CD14-positive monocyte (primary cell): ENCODE results near the gene SLC12A7. TPM values are rescaled to one million over a fixed set of nuclear protein-coding genes. Genes with fewer than 3 reads are reported as not detected.

Source experiments
- DNase-seq, 3 donors: peaks; one replicate each; pipeline ENCODE4 v3.0.0-alpha.2; 2011 to 2022
- H2AFZ ChIP-seq: 2 replicates; pipeline ENCODE4 v1.6.0; 2012; ENCODE audit warnings: mild to moderate bottlenecking, low read depth, low read length, inconsistent platforms; ENCODE audit not compliant: insufficient read depth, poor library complexity, severe bottlenecking
- H3K27ac ChIP-seq, 2 donors: 1 replicate in 1 of 2; 2 replicates in 1 of 2; pipeline ENCODE4 v1.5.1; 2012 to 2013; ENCODE audit warnings: low read length in 2 of 2, control low read depth in 1 of 2, inconsistent platforms in 1 of 2, low read depth in 1 of 2, mild to moderate bottlenecking in 1 of 2
- H3K27me3 ChIP-seq, 2 donors: one replicate each; pipeline versions ENCODE4 v1.6.0 to v1.6.1; 2011 to 2013; ENCODE audit warnings: low read length in 2 of 2; ENCODE audit not compliant: control insufficient read depth in 2 of 2, insufficient read depth in 2 of 2
- H3K36me3 ChIP-seq, 2 donors: replicated peaks in 1 of 2; 1 replicate in 1 of 2; 2 replicates in 1 of 2; pipeline versions ENCODE4 v1.5.1 to v1.6.1; 2012 to 2013; ENCODE audit warnings: low read length in 2 of 2, control low read depth in 1 of 2, inconsistent platforms in 1 of 2, mild to moderate bottlenecking in 1 of 2; ENCODE audit not compliant: insufficient read depth in 2 of 2, control insufficient read depth in 1 of 2
- H3K4me1 ChIP-seq, 2 donors: 1 replicate in 1 of 2; 2 replicates in 1 of 2; pipeline versions ENCODE4 v1.5.1 to v1.6.1; 2012 to 2013; ENCODE audit warnings: low read length in 2 of 2, control low read depth in 1 of 2, inconsistent platforms in 1 of 2, mild to moderate bottlenecking in 1 of 2, moderate library complexity in 1 of 2; ENCODE audit not compliant: insufficient read depth in 2 of 2, control insufficient read depth in 1 of 2
- H3K4me2 ChIP-seq: replicated peaks from 2 replicates; pipeline ENCODE3; 2012; ENCODE audit warnings: low read length, moderate library complexity, mild to moderate bottlenecking; ENCODE audit not compliant: poor library complexity, severe bottlenecking; ENCODE audit errors: extremely low read depth
- H3K4me3 ChIP-seq, 3 experiments: fragments of 200-600 bp in 1 of 3; sonication (generic) in 1 of 3; replicated peaks in 1 of 3; 1 replicate in 2 of 3; 2 replicates in 1 of 3; pipeline ENCODE4 v1.5.1; 2011 to 2013; ENCODE audit warnings: low read length in 3 of 3, mild to moderate bottlenecking in 3 of 3, control low read depth in 2 of 3, low read depth in 2 of 3, inconsistent platforms in 1 of 3, moderate library complexity in 1 of 3
- H3K79me2 ChIP-seq: 2 replicates; pipeline ENCODE4 v1.6.0; 2012; ENCODE audit warnings: mild to moderate bottlenecking, control low read depth, inconsistent platforms, low read length, moderate library complexity; ENCODE audit not compliant: insufficient read depth
- H3K9ac ChIP-seq: 2 replicates; pipeline ENCODE4 v1.6.0; 2017; ENCODE audit warnings: low read length, mild to moderate bottlenecking; ENCODE audit not compliant: insufficient read depth, poor library complexity, severe bottlenecking
- H3K9me3 ChIP-seq, 2 donors: replicated peaks in 1 of 2; 1 replicate in 1 of 2; 2 replicates in 1 of 2; pipeline versions ENCODE4 v1.5.1 to v1.6.1; 2012 to 2013; ENCODE audit warnings: low read length in 2 of 2, control low read depth in 1 of 2; ENCODE audit not compliant: control insufficient read depth in 1 of 2, insufficient read depth in 1 of 2
- H4K20me1 ChIP-seq: 2 replicates; pipeline ENCODE4 v1.6.0; 2012; ENCODE audit warnings: mild to moderate bottlenecking, low read length, control low read depth, moderate library complexity; ENCODE audit not compliant: insufficient read depth
- H3K27ac Mint-ChIP-seq, 7 donors: one replicate each; pipeline ENCODE4 v1.8.0; 2020; ENCODE audit warnings: mild to moderate bottlenecking in 7 of 7, mixed read lengths in 7 of 7, moderate library complexity in 6 of 7, inconsistent platforms in 2 of 7
- H3K27me3 Mint-ChIP-seq, 3 donors: one replicate each; pipeline ENCODE4 v1.8.0; 2021 to 2022; ENCODE audit warnings: low read depth in 3 of 3, mild to moderate bottlenecking in 3 of 3, mixed read lengths in 3 of 3, moderate library complexity in 3 of 3, inconsistent platforms in 1 of 3
- H3K36me3 Mint-ChIP-seq, 2 donors: one replicate each; pipeline ENCODE4 v1.8.0; 2020; ENCODE audit warnings: mixed read lengths in 2 of 2, inconsistent platforms in 1 of 2, mild to moderate bottlenecking in 1 of 2
- H3K4me1 Mint-ChIP-seq: one replicate; pipeline ENCODE4 v1.8.0; 2020; ENCODE audit warnings: mild to moderate bottlenecking, mixed read lengths
- H3K4me3 Mint-ChIP-seq, 2 donors: one replicate each; pipeline ENCODE4 v1.8.0; 2020; ENCODE audit warnings: mild to moderate bottlenecking in 2 of 2, mixed read lengths in 2 of 2, moderate library complexity in 1 of 2
- H3K9me3 Mint-ChIP-seq, 7 donors: one replicate each; pipeline ENCODE4 v1.8.0; 2020 to 2022; ENCODE audit warnings: mixed read lengths in 7 of 7, mild to moderate bottlenecking in 6 of 7, moderate library complexity in 6 of 7, inconsistent platforms in 2 of 7
- WGBS: methylation state at CpG from one replicate; pipeline ENCODE4 v1.1.5; 2013; ENCODE audit warnings: missing lambda C conversion rate; ENCODE audit not compliant: insufficient coverage; 5-methylcytosine and 5-hydroxymethylcytosine counted together
- intact Hi-C, 2 donors: fragments of 100-400 bp; cut with micrococcal nuclease; formaldehyde crosslinking; loops; one replicate each; pipeline versions ENCODE4 v1.15.0 to v1.15.1; 2023
- polyA plus RNA-seq, 3 donors: library from polyadenylated mRNA; depleted of rRNA in 1 of 3; unstranded in 2 of 3; stranded (reverse) in 1 of 3; fragments of 300-500 nt in 2 of 3; fragments of >200 nt in 1 of 3; fragmentation: Illumina TruSeq in 2 of 3; gene quantifications; 1 replicate in 2 of 3; 2 replicates in 1 of 3; pipeline ENCODE4 v1.2.3, GENCODE V29; 2012 to 2021
- TF ChIP-seq, protein P1 (sequence below): fragments of 200-600 bp; IDR thresholded peaks from one replicate; pipeline ENCODE4 v1.8.0; 2022; ENCODE audit warnings: antibody characterized with exemption, mild to moderate bottlenecking

Gene SLC12A7
- polyA plus RNA-seq, 3 donors = 8.2 to 31.2 (median 12.5) TPM

DNA sequence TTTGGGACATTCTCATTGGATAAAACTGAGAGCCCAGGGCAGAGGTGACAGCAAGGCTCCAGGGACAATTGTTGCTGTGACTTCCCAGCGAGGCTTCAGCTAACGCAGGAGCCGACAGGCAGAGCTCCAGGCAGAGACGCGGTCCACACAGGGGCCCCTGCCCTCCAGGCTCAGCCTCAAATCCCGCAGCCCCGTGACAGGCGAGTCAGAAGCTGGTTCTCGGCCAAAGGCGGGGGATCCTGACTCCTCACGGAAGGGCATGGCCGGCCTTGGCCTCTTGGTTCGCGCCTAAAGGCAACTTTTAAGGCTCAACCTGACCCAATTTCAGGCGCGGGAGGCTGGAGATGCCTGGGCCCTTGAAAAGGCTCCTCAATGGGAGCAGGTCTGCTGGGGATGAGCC, 21.3 kb downstream of the SLC12A7 start:
- Mint-ChIP-seq H3K9me3 (no peaks in the 10 kb centered on the region), H3K4me3 (no peak overlapping the region), H3K27ac (peak overlapping the region in 3 of 7 donors; percentile 5 to 46 (median 15)), H3K27me3 (peaks cover 0 to 3% (median 1%) of the 10 kb centered on the region in 3 donors), H3K4me1 (no peaks in the 10 kb centered on the region), H3K36me3 (peaks cover 55 to 63% of the 10 kb centered on the region in 2 donors)
- H2AFZ ChIP-seq = no peak overlapping the region
- H3K4me2 ChIP-seq = no peak overlapping the region
- no peaks in the 10 kb centered on the region for H3K4me1 ChIP-seq
- no peak for DNase-seq
- intact Hi-C loops = no loop called here
- H3K27ac ChIP-seq = no peak overlapping the region
- H3K9ac ChIP-seq = no peak overlapping the region
- no peak overlapping the region for H3K4me3 ChIP-seq
- WGBS = 91% methylated on average over 16 of the region's 16 CpGs
- TF ChIP-seq, protein P1, sequence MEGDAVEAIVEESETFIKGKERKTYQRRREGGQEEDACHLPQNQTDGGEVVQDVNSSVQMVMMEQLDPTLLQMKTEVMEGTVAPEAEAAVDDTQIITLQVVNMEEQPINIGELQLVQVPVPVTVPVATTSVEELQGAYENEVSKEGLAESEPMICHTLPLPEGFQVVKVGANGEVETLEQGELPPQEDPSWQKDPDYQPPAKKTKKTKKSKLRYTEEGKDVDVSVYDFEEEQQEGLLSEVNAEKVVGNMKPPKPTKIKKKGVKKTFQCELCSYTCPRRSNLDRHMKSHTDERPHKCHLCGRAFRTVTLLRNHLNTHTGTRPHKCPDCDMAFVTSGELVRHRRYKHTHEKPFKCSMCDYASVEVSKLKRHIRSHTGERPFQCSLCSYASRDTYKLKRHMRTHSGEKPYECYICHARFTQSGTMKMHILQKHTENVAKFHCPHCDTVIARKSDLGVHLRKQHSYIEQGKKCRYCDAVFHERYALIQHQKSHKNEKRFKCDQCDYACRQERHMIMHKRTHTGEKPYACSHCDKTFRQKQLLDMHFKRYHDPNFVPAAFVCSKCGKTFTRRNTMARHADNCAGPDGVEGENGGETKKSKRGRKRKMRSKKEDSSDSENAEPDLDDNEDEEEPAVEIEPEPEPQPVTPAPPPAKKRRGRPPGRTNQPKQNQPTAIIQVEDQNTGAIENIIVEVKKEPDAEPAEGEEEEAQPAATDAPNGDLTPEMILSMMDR = no peak
- H4K20me1 ChIP-seq = peaks cover 67% of the 10 kb centered on the region
- H3K79me2 ChIP-seq = no peaks in the 10 kb centered on the region
- no peaks in the 10 kb centered on the region for H3K27me3 ChIP-seq
- H3K9me3 ChIP-seq = no peaks in the 10 kb centered on the region
- H3K36me3 ChIP-seq = peaks cover 41 to 70% of the 10 kb centered on the region in 2 donors

DNA sequence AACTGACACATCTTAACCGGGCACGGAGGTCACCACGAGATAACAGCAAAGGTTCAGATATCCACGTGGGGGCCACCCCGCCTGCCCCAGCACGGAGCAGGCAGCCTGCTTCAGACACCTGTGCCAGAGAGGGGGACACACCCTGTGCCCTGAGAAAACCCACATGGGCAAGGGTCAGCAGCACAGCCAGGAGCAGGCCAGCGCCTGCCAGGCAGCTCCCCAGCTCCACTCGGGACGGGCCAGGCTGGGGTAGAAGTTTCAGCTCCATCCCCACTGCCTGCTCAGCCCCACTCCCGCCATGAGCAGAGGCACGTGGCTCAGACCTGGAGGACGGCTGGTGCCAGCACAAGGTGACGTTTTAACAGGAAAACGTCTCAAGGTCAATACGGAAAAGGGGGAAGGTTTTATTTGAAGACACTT, 22.2 kb downstream of the SLC12A7 start:
- no peak overlapping the region for H3K9ac ChIP-seq
- H3K36me3 Mint-ChIP-seq = peaks cover 59 to 69% of the 10 kb centered on the region in 2 donors
- no peaks in the 10 kb centered on the region for H3K4me1 Mint-ChIP-seq
- intact Hi-C loops = no loop called here
- no peak for DNase-seq
- no peaks in the 10 kb centered on the region for H3K9me3 Mint-ChIP-seq
- H3K27ac Mint-ChIP-seq = no peak overlapping the region
- H3K4me2 ChIP-seq = no peak overlapping the region
- 94% methylated on average over 7 of the region's 15 CpGs for WGBS
- peaks cover 41 to 77% of the 10 kb centered on the region in 2 donors for H3K36me3 ChIP-seq
- no peak overlapping the region for H2AFZ ChIP-seq
- peaks cover 0 to 3% (median 1%) of the 10 kb centered on the region in 3 donors for H3K27me3 Mint-ChIP-seq
- no peaks in the 10 kb centered on the region for H3K79me2 ChIP-seq
- TF ChIP-seq, protein P1 = no peak
- H3K4me1 ChIP-seq = no peaks in the 10 kb centered on the region
- peaks cover 61% of the 10 kb centered on the region for H4K20me1 ChIP-seq
- no peak overlapping the region for H3K4me3 Mint-ChIP-seq
- H3K27me3 ChIP-seq = no peaks in the 10 kb centered on the region
- no peaks in the 10 kb centered on the region for H3K9me3 ChIP-seq
- H3K27ac ChIP-seq = no peak overlapping the region
- no peak overlapping the region for H3K4me3 ChIP-seq
